NCI-H1930 (cell line): ENCODE data around the gene DIDO1.
"Not testable (repeated sequence)": the region's sequence is repeated elsewhere in the genome, so short reads cannot be mapped to it uniquely, and the experiment has no call there.

Source experiments
- DNase-seq, 2 experiments: peaks; one replicate each; lab custom pipeline; 2025; lab: John Stamatoyannopoulos, UW

The DIDO1 gene

GRCh38 chr20:62962891-62963613, 36.7 kb upstream of the DIDO1 start:
- DNase-seq = no peak

- DNase-seq = no peak
Observed at GRCh38 chr20:62962221-62962879, 36.0 kb upstream of the DIDO1 start.

- no peak for DNase-seq
Observed at GRCh38 chr20:62961799-62962198, 35.5 kb upstream of the DIDO1 start.

GRCh38 chr20:62961310-62961783, 35.0 kb upstream of the DIDO1 start:
- no peak for DNase-seq

- not testable (repeated sequence) for DNase-seq
Observed at GRCh38 chr20:62960446-62961309, 34.4 kb upstream of the DIDO1 start.

GRCh38 chr20:62959998-62960436, 33.7 kb upstream of the DIDO1 start:
- no peak for DNase-seq

GRCh38 chr20:62959101-62959971, 33.0 kb upstream of the DIDO1 start:
- DNase-seq = no peak

- no peak for DNase-seq
Observed at GRCh38 chr20:62958388-62959100, 32.2 kb upstream of the DIDO1 start.

- DNase-seq = no peak
Observed at GRCh38 chr20:62957136-62958117, 31.1 kb upstream of the DIDO1 start.

GRCh38 chr20:62956387-62957135, 30.3 kb upstream of the DIDO1 start:
- DNase-seq = no peak

GRCh38 chr20:62955519-62956386, 29.4 kb upstream of the DIDO1 start:
- DNase-seq = no peak

- no peak for DNase-seq
Observed at GRCh38 chr20:62953839-62954703, 27.8 kb upstream of the DIDO1 start.

- no peak for DNase-seq
Observed at GRCh38 chr20:62952968-62953838, 26.9 kb upstream of the DIDO1 start.

GRCh38 chr20:62952373-62952967, 26.2 kb upstream of the DIDO1 start, which contains the start of gene SLC17A9:
SLC17A9 (plus strand) TSS chr20:62952709; CDS start chr20:62952831, 122 bp downstream.
- no peak for DNase-seq

GRCh38 chr20:62951896-62952372, 25.6 kb upstream of the DIDO1 start:
- DNase-seq = no peak
